GM12874 (cell line): ENCODE measurements around the gene CCL16.

ENCODE experiments used
- TF ChIP-seq, protein P1 (sequence below): IDR thresholded peaks from 2 replicates; pipeline ENCODE4 v1.5.1; 2011; ENCODE audit warnings: low read depth, mild to moderate bottlenecking, control low read depth, low read length, moderate library complexity; ENCODE audit not compliant: insufficient read depth

The CCL16 gene

GRCh38 chr17:35981246-35981645 lies at the start of gene CCL16:
CCL16 (minus strand) TSS chr17:35981497; CDS start chr17:35981420, 77 bp downstream.
- TF ChIP-seq, protein P1, sequence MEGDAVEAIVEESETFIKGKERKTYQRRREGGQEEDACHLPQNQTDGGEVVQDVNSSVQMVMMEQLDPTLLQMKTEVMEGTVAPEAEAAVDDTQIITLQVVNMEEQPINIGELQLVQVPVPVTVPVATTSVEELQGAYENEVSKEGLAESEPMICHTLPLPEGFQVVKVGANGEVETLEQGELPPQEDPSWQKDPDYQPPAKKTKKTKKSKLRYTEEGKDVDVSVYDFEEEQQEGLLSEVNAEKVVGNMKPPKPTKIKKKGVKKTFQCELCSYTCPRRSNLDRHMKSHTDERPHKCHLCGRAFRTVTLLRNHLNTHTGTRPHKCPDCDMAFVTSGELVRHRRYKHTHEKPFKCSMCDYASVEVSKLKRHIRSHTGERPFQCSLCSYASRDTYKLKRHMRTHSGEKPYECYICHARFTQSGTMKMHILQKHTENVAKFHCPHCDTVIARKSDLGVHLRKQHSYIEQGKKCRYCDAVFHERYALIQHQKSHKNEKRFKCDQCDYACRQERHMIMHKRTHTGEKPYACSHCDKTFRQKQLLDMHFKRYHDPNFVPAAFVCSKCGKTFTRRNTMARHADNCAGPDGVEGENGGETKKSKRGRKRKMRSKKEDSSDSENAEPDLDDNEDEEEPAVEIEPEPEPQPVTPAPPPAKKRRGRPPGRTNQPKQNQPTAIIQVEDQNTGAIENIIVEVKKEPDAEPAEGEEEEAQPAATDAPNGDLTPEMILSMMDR = no peak

DNA sequence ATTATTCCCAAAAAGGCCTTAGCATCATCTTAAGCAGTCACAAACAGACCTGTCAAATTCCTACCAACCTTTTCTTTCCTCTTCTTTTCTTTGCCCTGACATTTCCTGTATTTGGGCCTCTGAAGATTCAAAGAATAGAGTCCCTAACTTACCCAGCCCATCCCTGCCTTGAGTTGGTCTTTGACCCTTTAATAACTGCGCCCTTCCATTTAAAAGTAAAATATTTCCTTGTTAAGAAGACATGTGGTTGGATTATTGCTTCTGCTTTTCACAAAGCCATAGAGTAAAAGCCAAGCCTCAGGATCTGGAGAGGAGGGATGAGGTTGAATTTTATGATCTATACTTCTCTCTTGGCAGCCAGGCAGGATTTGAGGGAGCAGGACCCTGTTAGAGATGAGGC lies 49.7 kb upstream of the CCL16 start:
- TF ChIP-seq, protein P1 = no peak

GRCh38 chr17:36027761-36028160 lies 46.5 kb upstream of the CCL16 start:
- TF ChIP-seq, protein P1 = no peak

- TF ChIP-seq, protein P1 = no peak
These were observed 43.0 kb upstream of the CCL16 start for GRCh38 chr17:36024106-36024869.

- TF ChIP-seq, protein P1 = no peak
These were observed 38.1 kb upstream of the CCL16 start for GRCh38 chr17:36019423-36019822.

DNA sequence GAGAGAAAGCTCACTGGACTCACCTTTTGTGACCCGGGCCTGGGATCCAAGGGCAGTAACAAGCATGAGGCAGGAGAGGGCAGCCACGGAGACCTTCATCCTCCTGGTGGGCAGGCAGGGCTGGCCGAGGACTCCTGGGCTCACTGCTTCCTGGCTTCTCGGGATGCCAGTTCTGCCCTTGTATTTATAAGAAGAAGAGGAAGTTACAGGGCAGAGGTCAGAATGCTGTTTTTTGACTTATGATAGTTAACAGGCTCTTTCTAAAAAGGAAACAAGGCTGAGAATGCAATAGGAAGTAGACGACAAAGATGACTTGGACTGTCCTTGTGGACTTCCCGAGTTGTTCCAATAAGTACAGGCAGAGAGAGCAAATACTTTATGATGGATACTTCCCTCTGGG lies 36.5 kb upstream of the CCL16 start, which contains the start of gene CCL23:
CCL23 (minus strand) TSS at position 174 of the 400 bp plus-strand sequence; CDS start at position 99, 75 bp downstream.
- TF ChIP-seq, protein P1 = no peak

DNA sequence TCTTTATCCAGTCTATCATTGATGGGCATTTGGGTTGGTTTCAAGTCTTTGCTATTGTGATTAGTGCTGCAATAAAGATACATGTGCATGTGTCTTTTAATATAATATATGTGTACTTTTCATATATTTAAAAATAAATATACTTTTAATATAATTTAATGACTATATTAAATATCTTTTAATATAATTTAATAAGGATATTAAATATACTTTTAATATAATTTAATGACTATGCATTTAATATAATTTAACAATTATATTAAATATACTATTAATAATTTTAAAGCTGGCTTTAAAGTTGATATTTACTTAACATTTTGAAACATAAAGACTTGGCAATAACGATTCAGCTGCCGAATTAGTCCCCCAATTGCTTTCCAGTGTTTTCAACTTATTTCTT lies 35.3 kb upstream of the CCL16 start:
- TF ChIP-seq, protein P1 = no peak
